WI38 (cell line): ENCODE measurements around the gene FGFR3.

ENCODE experiments used
- H3K4me3 ChIP-seq: 2 replicates; pipeline ENCODE4 v1.5.1; 2011; ENCODE audit warnings: low read depth, mild to moderate bottlenecking, control low read depth, low read length
- TF ChIP-seq, protein P1 (sequence below): IDR thresholded peaks from 2 replicates; pipeline ENCODE4 v1.5.1; 2012; ENCODE audit warnings: low read depth, mild to moderate bottlenecking, control low read depth, low read length

Gene FGFR3

GRCh38 chr4:1776521-1777161 lies 16.5 kb upstream of the FGFR3 start:
- H3K4me3 ChIP-seq: no peak overlapping the region
- TF ChIP-seq, protein P1, sequence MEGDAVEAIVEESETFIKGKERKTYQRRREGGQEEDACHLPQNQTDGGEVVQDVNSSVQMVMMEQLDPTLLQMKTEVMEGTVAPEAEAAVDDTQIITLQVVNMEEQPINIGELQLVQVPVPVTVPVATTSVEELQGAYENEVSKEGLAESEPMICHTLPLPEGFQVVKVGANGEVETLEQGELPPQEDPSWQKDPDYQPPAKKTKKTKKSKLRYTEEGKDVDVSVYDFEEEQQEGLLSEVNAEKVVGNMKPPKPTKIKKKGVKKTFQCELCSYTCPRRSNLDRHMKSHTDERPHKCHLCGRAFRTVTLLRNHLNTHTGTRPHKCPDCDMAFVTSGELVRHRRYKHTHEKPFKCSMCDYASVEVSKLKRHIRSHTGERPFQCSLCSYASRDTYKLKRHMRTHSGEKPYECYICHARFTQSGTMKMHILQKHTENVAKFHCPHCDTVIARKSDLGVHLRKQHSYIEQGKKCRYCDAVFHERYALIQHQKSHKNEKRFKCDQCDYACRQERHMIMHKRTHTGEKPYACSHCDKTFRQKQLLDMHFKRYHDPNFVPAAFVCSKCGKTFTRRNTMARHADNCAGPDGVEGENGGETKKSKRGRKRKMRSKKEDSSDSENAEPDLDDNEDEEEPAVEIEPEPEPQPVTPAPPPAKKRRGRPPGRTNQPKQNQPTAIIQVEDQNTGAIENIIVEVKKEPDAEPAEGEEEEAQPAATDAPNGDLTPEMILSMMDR: no peak

DNA sequence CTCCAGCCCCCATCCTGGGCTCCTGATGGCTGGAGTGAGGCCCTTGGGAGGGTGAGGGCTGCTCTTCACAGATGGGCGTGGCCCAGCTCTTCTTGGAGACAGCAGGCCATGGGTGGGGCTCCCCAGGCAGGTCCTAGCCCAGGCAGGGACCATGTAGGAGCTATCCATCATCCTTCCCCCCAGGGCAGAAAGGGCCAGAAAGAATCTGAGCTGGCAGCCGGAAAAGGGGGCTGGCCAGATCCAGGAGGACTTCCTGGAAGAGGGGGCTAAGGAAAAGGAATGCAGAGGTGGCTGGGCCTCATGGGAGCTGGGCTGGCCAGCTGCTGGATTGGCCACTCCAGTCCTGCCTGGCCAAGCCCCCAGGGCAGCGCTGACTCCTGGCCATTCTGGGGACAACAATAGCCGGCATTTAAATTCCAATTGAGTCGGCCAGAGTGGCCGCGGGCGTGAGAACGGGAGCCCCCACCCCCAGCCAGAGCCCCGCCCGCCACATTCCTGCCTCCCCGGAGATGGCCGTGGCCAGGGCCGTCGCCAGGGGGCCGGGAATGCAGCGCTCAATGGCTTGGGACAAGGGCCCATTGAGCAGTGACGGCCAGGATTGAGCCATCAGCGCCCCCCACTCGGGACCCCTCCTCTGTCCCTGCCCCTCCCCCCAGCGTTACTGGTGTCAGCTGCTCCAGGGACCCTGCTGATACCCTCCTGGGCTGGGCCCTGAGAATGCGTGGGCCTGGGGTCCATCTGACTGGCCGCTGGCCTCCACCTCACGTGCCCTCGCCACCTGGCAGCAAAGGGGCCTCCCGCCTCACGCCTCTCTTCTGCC lies 15.1 kb upstream of the FGFR3 start:
- TF ChIP-seq, protein P1: no peak
- no peak overlapping the region for H3K4me3 ChIP-seq

DNA sequence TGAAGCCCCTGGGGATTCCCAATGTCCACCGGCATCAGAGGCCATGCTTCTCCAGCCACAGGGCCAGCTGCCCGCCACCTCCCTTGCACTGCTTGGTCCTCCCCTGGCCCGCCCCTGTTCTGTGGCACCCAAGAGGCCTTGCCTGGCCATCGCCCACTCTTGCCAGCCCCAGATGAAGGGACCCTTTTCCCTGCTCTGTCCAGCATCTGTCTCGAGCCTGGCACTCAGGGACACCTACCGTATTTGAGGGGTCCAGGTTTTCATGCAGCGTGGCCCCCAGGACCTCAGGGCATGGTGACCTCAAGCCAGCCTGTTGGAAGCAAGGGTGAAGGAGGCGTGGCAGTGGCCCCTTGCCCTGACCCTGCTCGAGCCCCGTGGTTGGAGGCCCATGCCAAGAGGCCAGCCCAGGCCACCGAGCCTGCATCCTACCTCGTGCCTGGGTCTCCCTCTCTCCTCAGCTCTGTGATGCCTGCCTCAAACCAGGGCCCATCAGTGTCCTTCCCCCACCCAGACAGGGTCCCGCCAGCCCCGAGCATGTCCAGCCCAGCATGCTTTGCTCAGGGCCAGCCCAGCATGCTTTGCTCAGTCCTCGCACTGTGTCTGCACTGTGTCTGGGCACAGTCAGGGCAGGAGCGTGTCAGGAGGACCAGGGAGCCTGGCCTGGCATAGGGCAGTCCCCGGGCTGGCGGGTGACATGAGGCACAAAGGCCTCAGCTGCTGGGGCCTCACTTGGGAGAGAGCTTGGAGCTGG lies 14.3 kb upstream of the FGFR3 start:
- TF ChIP-seq, protein P1: no peak

DNA sequence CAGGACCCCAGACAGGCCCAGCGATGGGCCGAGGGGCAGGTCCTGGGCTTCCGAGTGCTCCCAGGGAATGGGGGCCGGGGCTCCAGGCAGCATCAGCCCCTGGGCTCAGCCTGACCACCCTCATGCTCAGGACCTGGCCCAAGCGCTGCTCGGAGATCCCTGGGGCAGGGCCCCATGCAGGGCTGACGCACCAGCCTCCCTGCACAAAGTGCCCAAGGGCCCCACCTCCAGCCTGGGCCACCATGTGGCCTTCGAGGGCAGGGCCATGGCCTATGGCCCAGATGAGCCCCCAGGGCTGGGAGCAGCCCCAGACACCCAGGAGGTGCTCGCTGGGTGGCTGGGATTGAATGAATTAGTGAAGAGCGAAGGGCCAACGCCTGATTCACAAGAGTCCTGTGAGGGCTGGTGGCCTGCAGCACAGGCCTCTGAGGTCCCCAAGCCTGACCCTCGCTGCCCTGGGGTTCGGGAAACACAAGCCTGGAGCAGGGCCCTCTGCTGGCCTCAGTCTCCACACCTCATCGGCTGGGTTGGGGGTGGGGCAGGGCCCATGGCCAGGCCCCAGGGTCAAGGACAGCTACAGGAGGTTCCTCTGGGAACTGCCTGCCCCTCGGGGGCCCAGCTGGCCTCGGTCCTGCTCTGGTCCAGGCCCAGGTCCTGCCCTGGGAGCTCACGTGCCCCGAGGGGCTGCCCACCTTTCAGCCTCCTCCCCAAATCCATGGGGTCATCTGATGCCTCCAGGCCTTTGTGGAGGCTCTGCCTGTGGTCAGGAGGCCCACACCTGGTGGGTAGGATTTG lies 13.3 kb upstream of the FGFR3 start:
- H3K4me3 ChIP-seq: no peak overlapping the region
- TF ChIP-seq, protein P1: no peak

More for the DNA sequence above, 14.3 kb upstream of the FGFR3 start:
- no peak overlapping the region for H3K4me3 ChIP-seq

DNA sequence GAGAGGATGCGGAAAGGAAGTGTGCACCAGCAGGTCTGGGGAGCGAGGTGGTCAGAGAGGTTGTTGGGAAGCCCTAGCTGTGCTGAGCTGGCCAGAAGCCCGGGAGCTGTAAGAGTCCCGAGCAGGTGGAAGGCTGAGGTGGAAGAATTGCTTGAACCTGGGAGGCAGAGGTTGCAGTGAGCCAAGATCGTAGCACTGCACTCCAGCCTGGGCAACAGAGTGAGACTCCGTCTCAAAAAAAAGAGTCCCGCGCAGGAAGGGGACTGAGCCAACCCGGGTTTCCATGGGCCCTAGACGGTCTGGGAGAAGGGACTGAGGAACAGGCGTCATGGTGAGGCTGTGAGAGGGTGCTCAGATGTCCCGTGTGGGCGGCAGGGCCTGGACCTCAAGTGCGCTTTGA lies 12.7 kb upstream of the FGFR3 start:
- TF ChIP-seq, protein P1: no peak

DNA sequence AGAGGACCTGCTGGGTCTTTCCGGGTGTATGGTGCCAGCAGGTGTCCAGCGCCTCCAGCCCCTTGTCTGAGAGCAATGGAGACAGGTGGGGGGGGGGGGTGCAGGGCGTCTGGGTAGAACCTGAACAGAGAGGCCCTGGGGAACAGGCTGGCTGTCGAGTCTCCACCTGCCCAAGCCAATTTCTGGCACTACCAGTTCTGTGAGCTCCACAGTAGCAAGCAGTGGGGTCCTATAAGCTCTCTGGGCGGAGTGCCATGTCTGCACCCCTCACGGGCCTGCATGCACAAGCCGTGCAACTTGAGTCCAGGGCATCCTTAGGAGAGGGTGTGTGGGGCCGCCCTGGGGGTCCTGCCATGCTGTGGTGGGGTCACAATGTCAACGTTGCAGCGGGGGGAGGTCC lies 10.1 kb upstream of the FGFR3 start:
- H3K4me3 ChIP-seq: no peak overlapping the region
- TF ChIP-seq, protein P1: no peak

More for the DNA sequence above, 12.7 kb upstream of the FGFR3 start:
- H3K4me3 ChIP-seq: no peak overlapping the region
